ENCODE results near the gene CAP2. TPM values are rescaled to one million over a fixed set of nuclear protein-coding genes. Genes with fewer than 3 reads are reported as not detected.
"Not testable (repeated sequence)": the region's sequence is repeated elsewhere in the genome, so short reads cannot be mapped to it uniquely, and the experiment has no call there.

The CAP2 gene
- total RNA-seq, 4 donors from 2014 or later: 208 to 439 (median 295) TPM

- TF ChIP-seq POLR2A (IDR thresholded peaks at IDR 0.05) (no peak), CTCF (IDR thresholded peaks at IDR 0.05 in 4 of 5, conservative IDR thresholded peaks at IDR 0.05 in 1 of 5) (no peak)
- no peaks in the 10 kb centered on the region for H3K27me3 ChIP-seq
- no peak for DNase-seq
- intact Hi-C loops (cut with DNase I; ENCODE audit: low total_unique reads) (no loop called here), in situ Hi-C loops (cut with MboI; ENCODE audit: low sequenced_read_pairs in 4 of 4) (loop anchor here in 1 of 4 donors (10.0 kb wide), 1 partner anchor 87 kb away; no protein-coding TSS in a partner anchor)
- no peaks in the 10 kb centered on the region for H3K9me3 ChIP-seq
- no peak for ATAC-seq
- peak overlapping the region in 1 of 4 donors; percentile 19 for H3K4me3 ChIP-seq
- H3K36me3 ChIP-seq: no peaks in the 10 kb centered on the region
- peaks cover 52 to 55% of the 10 kb centered on the region in 2 donors for H3K4me1 ChIP-seq
- H3K27ac ChIP-seq: peak overlapping the region; percentile 96 to 97 (median 96)
These were observed 4.4 kb downstream of the CAP2 start for GRCh38 chr6:17397764-17398194.

GRCh38 chr6:17405181-17405943 lies 12.0 kb downstream of the CAP2 start:
- peak; percentile 33 to 65 for ATAC-seq
- peaks cover 30 to 74% of the 10 kb centered on the region in 2 donors for H3K4me1 ChIP-seq
- intact Hi-C loops (cut with DNase I; ENCODE audit: low total_unique reads); in situ Hi-C loops (cut with MboI; ENCODE audit: low sequenced_read_pairs in 4 of 4); DNase-seq; H3K9me3 ChIP-seq; H3K27me3 ChIP-seq; H3K36me3 ChIP-seq: not testable (repeated sequence)
- peak overlapping the region; percentile 96 to 97 (median 96) for H3K27ac ChIP-seq
- H3K4me3 ChIP-seq: peak overlapping the region in 1 of 4 donors; percentile 2

GRCh38 chr6:17405944-17406245 lies 12.5 kb downstream of the CAP2 start:
- H3K27me3 ChIP-seq: no peaks in the 10 kb centered on the region
- H3K4me1 ChIP-seq: peaks cover 30 to 69% of the 10 kb centered on the region in 2 donors
- peak overlapping the region in 1 of 4 donors; percentile 2 for H3K4me3 ChIP-seq
- TF ChIP-seq POLR2A (IDR thresholded peaks at IDR 0.05) (no peak), CTCF (IDR thresholded peaks at IDR 0.05 in 4 of 5, conservative IDR thresholded peaks at IDR 0.05 in 1 of 5) (no peak)
- no peaks in the 10 kb centered on the region for H3K9me3 ChIP-seq
- H3K36me3 ChIP-seq: no peaks in the 10 kb centered on the region
- in situ Hi-C loops (cut with MboI; ENCODE audit: low sequenced_read_pairs in 4 of 4): no loop called here
- no peak for DNase-seq
- H3K27ac ChIP-seq: peak overlapping the region; percentile 96 to 97 (median 96)
- ATAC-seq: peak in 1 of 2 donors; percentile 48
- intact Hi-C loops (cut with DNase I; ENCODE audit: low total_unique reads): no loop called here

GRCh38 chr6:17408081-17408480 lies 14.7 kb downstream of the CAP2 start:
- H3K4me3 ChIP-seq: no peak overlapping the region
- no peak for ATAC-seq
- in situ Hi-C loops (cut with MboI; ENCODE audit: low sequenced_read_pairs in 4 of 4): no loop called here
- no peaks in the 10 kb centered on the region for H3K36me3 ChIP-seq
- no peak for DNase-seq
- peak overlapping the region; percentile 96 to 97 (median 96) for H3K27ac ChIP-seq
- no peaks in the 10 kb centered on the region for H3K9me3 ChIP-seq
- H3K4me1 ChIP-seq: peaks cover 43 to 71% of the 10 kb centered on the region in 2 donors
- no peaks in the 10 kb centered on the region for H3K27me3 ChIP-seq
- TF ChIP-seq CTCF (IDR thresholded peaks at IDR 0.05 in 4 of 5, conservative IDR thresholded peaks at IDR 0.05 in 1 of 5) (no peak), POLR2A (IDR thresholded peaks at IDR 0.05) (no peak)
- intact Hi-C loops (cut with DNase I; ENCODE audit: low total_unique reads): no loop called here

- Histone ChIP-seq H3K4me1 (peaks cover 36 to 57% of the 10 kb centered on the region in 2 donors), H3K36me3 (no peaks in the 10 kb centered on the region), H3K4me3 (no peak overlapping the region), H3K27ac (peak overlapping the region; percentile 96 to 97 (median 96)), H3K27me3 (no peaks in the 10 kb centered on the region), H3K9me3 (no peaks in the 10 kb centered on the region)
- in situ Hi-C loops (cut with MboI; ENCODE audit: low sequenced_read_pairs in 4 of 4) (no loop called here), intact Hi-C loops (cut with DNase I; ENCODE audit: low total_unique reads) (loop anchor here (1.0 kb wide), 1 partner anchor 18 kb away; no protein-coding TSS in a partner anchor)
- DNase-seq (no peak), ATAC-seq (no peak)
- no peak for TF ChIP-seq POLR2A (IDR thresholded peaks at IDR 0.05)
- no peak for TF ChIP-seq CTCF (IDR thresholded peaks at IDR 0.05 in 4 of 5, conservative IDR thresholded peaks at IDR 0.05 in 1 of 5)
These were observed 16.9 kb downstream of the CAP2 start for GRCh38 chr6:17410281-17410680.

Data from gastrocnemius medialis (tissue), 4 donors.